BE2C (cell line): ENCODE measurements around the gene SLC24A3.

Source experiments
- DNase-seq: peaks from one replicate; pipeline ENCODE4 v3.0.0-alpha.2; 2020
- H3K27me3 ChIP-seq: fragments of 250-450 bp; sonication (Bioruptor Pico); 2 replicates; pipeline ENCODE4 v1.5.1; 2020; ENCODE audit warnings: mild to moderate bottlenecking
- H3K36me3 ChIP-seq: fragments of 250-450 bp; sonication (Bioruptor Pico); 2 replicates; pipeline ENCODE4 v1.5.1; 2020; ENCODE audit warnings: mild to moderate bottlenecking
- H3K4me1 ChIP-seq: fragments of 250-450 bp; sonication (Bioruptor Pico); 2 replicates; pipeline ENCODE4 v1.5.1; 2020
- H3K4me3 ChIP-seq: 2 replicates; pipeline ENCODE4 v1.5.1; 2011; ENCODE audit warnings: low read depth, low read length
- H3K9me3 ChIP-seq: fragments of 250-450 bp; sonication (Bioruptor Pico); 2 replicates; pipeline ENCODE4 v1.5.1; 2020
- CTCF ChIP-seq: IDR thresholded peaks from 2 replicates; pipeline ENCODE4 v1.5.1; 2012; ENCODE audit warnings: mild to moderate bottlenecking, low read depth, low read length

Gene SLC24A3

GRCh38 chr20:19260412-19261090, 48.1 kb downstream of the SLC24A3 start:
- Histone ChIP-seq H3K4me3 (no peak overlapping the region), H3K4me1 (no peaks in the 10 kb centered on the region), H3K9me3 (no peaks in the 10 kb centered on the region), H3K27me3 (no peaks in the 10 kb centered on the region), H3K36me3 (no peaks in the 10 kb centered on the region)
- TF ChIP-seq CTCF, result no peak
- no peak for DNase-seq

- Histone ChIP-seq H3K4me3 (no peak overlapping the region), H3K9me3 (no peaks in the 10 kb centered on the region), H3K36me3 (no peaks in the 10 kb centered on the region), H3K4me1 (no peaks in the 10 kb centered on the region), H3K27me3 (no peaks in the 10 kb centered on the region)
- no peak for DNase-seq
- TF ChIP-seq CTCF, result no peak
Measured at GRCh38 chr20:19264191-19264590, 51.7 kb downstream of the SLC24A3 start.

GRCh38 chr20:19265646-19266374, 53.4 kb downstream of the SLC24A3 start:
- H3K4me3 ChIP-seq, result no peak overlapping the region
- H3K36me3 ChIP-seq, result no peaks in the 10 kb centered on the region
- H3K9me3 ChIP-seq, result no peaks in the 10 kb centered on the region
- no peak for TF ChIP-seq CTCF
- H3K4me1 ChIP-seq, result no peaks in the 10 kb centered on the region
- DNase-seq, result no peak
- no peaks in the 10 kb centered on the region for H3K27me3 ChIP-seq

- no peak for DNase-seq
- no peaks in the 10 kb centered on the region for H3K4me1 ChIP-seq
- H3K36me3 ChIP-seq, result no peaks in the 10 kb centered on the region
- no peak for TF ChIP-seq CTCF
- H3K9me3 ChIP-seq, result no peaks in the 10 kb centered on the region
- no peak overlapping the region for H3K4me3 ChIP-seq
- H3K27me3 ChIP-seq, result no peaks in the 10 kb centered on the region
Measured at GRCh38 chr20:19268426-19268825, 56.0 kb downstream of the SLC24A3 start.

- Histone ChIP-seq H3K4me3 (no peak overlapping the region), H3K36me3 (no peaks in the 10 kb centered on the region), H3K9me3 (no peaks in the 10 kb centered on the region), H3K27me3 (no peaks in the 10 kb centered on the region), H3K4me1 (no peaks in the 10 kb centered on the region)
- TF ChIP-seq CTCF, result no peak
- no peak for DNase-seq
Measured at GRCh38 chr20:19269737-19270340, 57.4 kb downstream of the SLC24A3 start.
